Hepatocyte (in vitro differentiated cells): ENCODE data around the gene POLQ. TPM values are rescaled to one million over a fixed set of nuclear protein-coding genes. Genes with fewer than 3 reads are reported as not detected.

Source experiments
- DNase-seq: peaks from one replicate; pipeline ENCODE4 v3.0.0-alpha.2; 2016; ENCODE audit warnings: low spot score
- H2AFZ ChIP-seq: fragments of 200-600 bp; sonication (generic); 2 replicates; pipeline ENCODE4 v1.6.0; 2016; ENCODE audit warnings: antibody characterized with exemption, mild to moderate bottlenecking
- H3K27ac ChIP-seq: fragments of 200-600 bp; sonication (generic); 2 replicates; pipeline ENCODE4 v1.5.1; 2016; ENCODE audit warnings: mild to moderate bottlenecking
- H3K27me3 ChIP-seq: fragments of 200-600 bp; sonication (generic); 2 replicates; pipeline ENCODE4 v1.6.1; 2016
- H3K36me3 ChIP-seq: fragments of 200-600 bp; sonication (generic); replicated peaks from 2 replicates; pipeline ENCODE4 v1.5.1; 2016; ENCODE audit warnings: low read depth; ENCODE audit not compliant: insufficient read depth
- H3K4me1 ChIP-seq: fragments of 200-600 bp; sonication (generic); 2 replicates; pipeline ENCODE4 v1.5.1; 2016; ENCODE audit warnings: mild to moderate bottlenecking, moderate library complexity; ENCODE audit not compliant: insufficient read depth
- H3K4me2 ChIP-seq: fragments of 200-600 bp; sonication (generic); 2 replicates; pipeline ENCODE4 v1.6.0; 2016
- H3K4me3 ChIP-seq: fragments of 200-600 bp; sonication (generic); 2 replicates; pipeline ENCODE4 v1.5.1; 2016; ENCODE audit warnings: mild to moderate bottlenecking
- H3K79me2 ChIP-seq: fragments of 200-600 bp; sonication (generic); 2 replicates; pipeline ENCODE4 v1.6.0; 2017; ENCODE audit warnings: mild to moderate bottlenecking
- H3K9me2 ChIP-seq: fragments of 200-600 bp; sonication (generic); replicated peaks from 2 replicates; pipeline ENCODE4 v1.6.0; 2017; ENCODE audit warnings: mild to moderate bottlenecking; ENCODE audit not compliant: insufficient read depth
- H3K9me3 ChIP-seq: fragments of 200-600 bp; sonication (generic); 2 replicates; pipeline ENCODE4 v1.5.1; 2016; ENCODE audit warnings: low read depth, mild to moderate bottlenecking
- H4K20me1 ChIP-seq: fragments of 200-600 bp; sonication (generic); 2 replicates; pipeline ENCODE4 v1.6.0; 2016; ENCODE audit warnings: mild to moderate bottlenecking; ENCODE audit not compliant: insufficient read depth, poor library complexity, severe bottlenecking
- CTCF ChIP-seq: fragments of 200-600 bp; sonication (generic); IDR thresholded peaks from 2 replicates; pipeline ENCODE4 v1.5.1; 2016; ENCODE audit warnings: antibody characterized with exemption, mild to moderate bottlenecking; ENCODE audit not compliant: poor library complexity
- EZH2 ChIP-seq: fragments of 200-600 bp; sonication (generic); IDR thresholded peaks from 2 replicates; pipeline ENCODE4 v1.6.1; 2016; ENCODE audit warnings: antibody characterized with exemption, mild to moderate bottlenecking, borderline replicate concordance
- EZH2phosphoT487 ChIP-seq: fragments of 200-600 bp; sonication (generic); IDR thresholded peaks from one replicate; pipeline ENCODE4 v1.6.1; 2018; ENCODE audit warnings: antibody characterized with exemption, mild to moderate bottlenecking, low read depth, moderate library complexity; ENCODE audit not compliant: unreplicated experiment, severe bottlenecking
- WGBS: methylation state at CpG from one replicate; pipeline ENCODE4 v1.1.6; 2016; ENCODE audit warnings: low lambda C conversion rate; ENCODE audit errors: missing lambda C conversion rate; 5-methylcytosine and 5-hydroxymethylcytosine counted together
- polyA plus RNA-seq: library from polyadenylated mRNA; unstranded; fragments of >200 nt; fragmentation: Nextera tagmentation; extraction: Ambion mirVana; gene quantifications from 2 replicates; pipeline ENCODE4 v1.2.1, GENCODE V29; 2016
- total RNA-seq: library from RNA; depleted of rRNA; stranded (reverse); fragments of >200 nt; gene quantifications from 2 replicates; pipeline ENCODE4 v1.2.3, GENCODE V29; 2014

The POLQ gene
- total and polyA plus RNA-seq, 2 experiments from 2014 or later = 0.68 to 2.5 TPM

GRCh38 chr3:121443456-121443855, 102.3 kb downstream of the POLQ start:
- Histone ChIP-seq H3K79me2 (no peaks in the 10 kb centered on the region), H3K4me1 (no peaks in the 10 kb centered on the region), H3K27me3 (no peaks in the 10 kb centered on the region), H3K4me3 (no peak overlapping the region), H3K9me2 (no peaks in the 10 kb centered on the region), H3K9me3 (no peaks in the 10 kb centered on the region), H4K20me1 (no peaks in the 10 kb centered on the region), H2AFZ (no peak overlapping the region), H3K36me3 (no peaks in the 10 kb centered on the region), H3K27ac (no peak overlapping the region), H3K4me2 (no peak overlapping the region)
- 91% methylated on average over 1 of the region's 1 CpG for WGBS
- TF ChIP-seq CTCF (no peak), EZH2phosphoT487 (no peak), EZH2 (no peak)
- DNase-seq = no peak

- Histone ChIP-seq H3K27ac (no peak overlapping the region), H3K9me2 (no peaks in the 10 kb centered on the region), H3K9me3 (no peaks in the 10 kb centered on the region), H3K4me1 (no peaks in the 10 kb centered on the region), H2AFZ (no peak overlapping the region), H3K79me2 (no peaks in the 10 kb centered on the region), H3K36me3 (no peaks in the 10 kb centered on the region), H3K27me3 (no peaks in the 10 kb centered on the region), H3K4me3 (no peak overlapping the region), H4K20me1 (no peaks in the 10 kb centered on the region), H3K4me2 (no peak overlapping the region)
- no peak for TF ChIP-seq EZH2phosphoT487
- no peak for TF ChIP-seq CTCF
- no peak for TF ChIP-seq EZH2
- WGBS = 89% methylated on average over 3 of the region's 3 CpGs
- no peak for DNase-seq
Measured at GRCh38 chr3:121436641-121437040, 109.1 kb downstream of the POLQ start.

GRCh38 chr3:121436074-121436473, 109.7 kb downstream of the POLQ start:
- no peak overlapping the region for H3K27ac ChIP-seq
- no peaks in the 10 kb centered on the region for H4K20me1 ChIP-seq
- no peaks in the 10 kb centered on the region for H3K27me3 ChIP-seq
- DNase-seq = no peak
- 90% methylated on average over 2 of the region's 2 CpGs for WGBS
- no peaks in the 10 kb centered on the region for H3K4me1 ChIP-seq
- no peak overlapping the region for H2AFZ ChIP-seq
- no peak overlapping the region for H3K4me3 ChIP-seq
- no peaks in the 10 kb centered on the region for H3K9me2 ChIP-seq
- H3K36me3 ChIP-seq = no peaks in the 10 kb centered on the region
- no peaks in the 10 kb centered on the region for H3K79me2 ChIP-seq
- no peak for TF ChIP-seq EZH2
- no peak for TF ChIP-seq CTCF
- no peaks in the 10 kb centered on the region for H3K9me3 ChIP-seq
- no peak overlapping the region for H3K4me2 ChIP-seq
